KG1 (cell line): ENCODE measurements around the gene CYB5B.

Experiments
- DNase-seq: peaks from one replicate; lab custom pipeline; 2025; lab: John Stamatoyannopoulos, UW

CYB5B gene

GRCh38 chr16:69444873-69445517, 20.6 kb downstream of the CYB5B start:
- no peak for DNase-seq

GRCh38 chr16:69448470-69449193, 24.2 kb downstream of the CYB5B start:
- DNase-seq: no peak

GRCh38 chr16:69451166-69451565, 26.7 kb downstream of the CYB5B start:
- DNase-seq: no peak

- DNase-seq: no peak
Measured at GRCh38 chr16:69453936-69454335, 29.5 kb downstream of the CYB5B start.

- DNase-seq: no peak
Measured at GRCh38 chr16:69463876-69464275, 39.5 kb downstream of the CYB5B start.

GRCh38 chr16:69465083-69465721, 40.8 kb downstream of the CYB5B start:
- DNase-seq: no peak

- no peak for DNase-seq
Measured at GRCh38 chr16:69465881-69466280, 41.5 kb downstream of the CYB5B start.

GRCh38 chr16:69466547-69466946, 42.1 kb downstream of the CYB5B start:
- no peak for DNase-seq

GRCh38 chr16:69467080-69467479, 42.7 kb downstream of the CYB5B start:
- no peak for DNase-seq

GRCh38 chr16:69467531-69468204, 43.2 kb downstream of the CYB5B start:
- no peak for DNase-seq

- peak; percentile 37 for DNase-seq
Measured at GRCh38 chr16:69469807-69470561, 45.6 kb downstream of the CYB5B start.

- no peak for DNase-seq
Measured at GRCh38 chr16:69471121-69471520, 46.7 kb downstream of the CYB5B start.

GRCh38 chr16:69474408-69474807, 50.0 kb downstream of the CYB5B start:
- no peak for DNase-seq

- DNase-seq: no peak
Measured at GRCh38 chr16:69476920-69477443, 52.6 kb downstream of the CYB5B start.

GRCh38 chr16:69477546-69477945, 53.1 kb downstream of the CYB5B start:
- DNase-seq: peak; percentile 29

GRCh38 chr16:69478685-69479084, 54.3 kb downstream of the CYB5B start:
- no peak for DNase-seq

GRCh38 chr16:69479775-69480174, 55.4 kb downstream of the CYB5B start:
- DNase-seq: no peak

GRCh38 chr16:69481901-69482341, 57.5 kb downstream of the CYB5B start:
- no peak for DNase-seq

- no peak for DNase-seq
Measured at GRCh38 chr16:69482410-69482991, 58.1 kb downstream of the CYB5B start.

GRCh38 chr16:69483611-69484010, 59.2 kb downstream of the CYB5B start:
- DNase-seq: no peak

- DNase-seq: no peak
Measured at GRCh38 chr16:69485361-69485760, 60.9 kb downstream of the CYB5B start.
